Glutamatergic neuron (in vitro differentiated cells): Measurements from ENCODE around the gene SLC18B1. TPM values are rescaled to one million over a fixed set of nuclear protein-coding genes. Genes with fewer than 3 reads are reported as not detected.

ENCODE experiments used
- DNase-seq: peaks from one replicate; pipeline ENCODE4 v3.0.0; 2022
- H3K27ac Mint-ChIP-seq: one replicate; pipeline ENCODE4 v1.8.0; 2020; ENCODE audit warnings: mild to moderate bottlenecking, mixed read lengths, inconsistent platforms; ENCODE audit not compliant: unreplicated experiment
- H3K27me3 Mint-ChIP-seq: one replicate; pipeline ENCODE4 v1.8.0; 2020; ENCODE audit warnings: mild to moderate bottlenecking, moderate library complexity, mixed read lengths, inconsistent platforms; ENCODE audit not compliant: unreplicated experiment
- H3K36me3 Mint-ChIP-seq: one replicate; pipeline ENCODE4 v1.8.0; 2020; ENCODE audit warnings: mild to moderate bottlenecking, mixed read lengths, inconsistent platforms; ENCODE audit not compliant: unreplicated experiment
- H3K4me1 Mint-ChIP-seq: one replicate; pipeline ENCODE4 v1.8.0; 2020; ENCODE audit warnings: mild to moderate bottlenecking, low read depth, mixed read lengths, inconsistent platforms; ENCODE audit not compliant: unreplicated experiment
- H3K4me3 Mint-ChIP-seq: one replicate; pipeline ENCODE4 v1.8.0; 2020; ENCODE audit warnings: mild to moderate bottlenecking, mixed read lengths, inconsistent platforms; ENCODE audit not compliant: unreplicated experiment
- H3K9me3 Mint-ChIP-seq: one replicate; pipeline ENCODE4 v1.8.0; 2020; ENCODE audit warnings: mild to moderate bottlenecking, moderate library complexity, mixed read lengths, inconsistent platforms; ENCODE audit not compliant: unreplicated experiment
- CTCF ChIP-seq: fragments of 200-600 bp; sonication (generic); IDR thresholded peaks from one replicate; pipeline ENCODE4 v1.5.0; 2021; ENCODE audit not compliant: partially characterized antibody, unreplicated experiment
- total RNA-seq: library from RNA; stranded (reverse); fragmentation: NEBNext Ultra II Directional; extraction: Animal tissue kit (Norgen Biotek cat#: 25700); gene quantifications from one replicate; pipeline ENCODE4 v1.2.1, GENCODE V29; 2021; ENCODE audit not compliant: unreplicated experiment

The SLC18B1 gene
- total RNA-seq, 1 donor from 2014 or later: 5.8 TPM

GRCh38 chr6:132719736-132720448 lies 78.5 kb downstream of the SLC18B1 start:
- H3K4me3 Mint-ChIP-seq: no peak overlapping the region
- no peak for TF ChIP-seq CTCF
- H3K36me3 Mint-ChIP-seq: no peaks in the 10 kb centered on the region
- peaks cover 2% of the 10 kb centered on the region for H3K27me3 Mint-ChIP-seq
- H3K4me1 Mint-ChIP-seq: no peaks in the 10 kb centered on the region
- no peak for DNase-seq
- no peak overlapping the region for H3K27ac Mint-ChIP-seq
- no peaks in the 10 kb centered on the region for H3K9me3 Mint-ChIP-seq

Other genes with a start within 250 kb of the SLC18B1 start
- gene TAAR8, start 246.0 kb downstream of the SLC18B1 start, total RNA-seq: not detected
- gene TAAR6, start 228.3 kb downstream of the SLC18B1 start, total RNA-seq: not detected
- gene TAAR5, start 208.9 kb downstream of the SLC18B1 start, total RNA-seq: not detected
- not detected for gene TAAR2, start 174.4 kb downstream of the SLC18B1 start, total RNA-seq
- not detected for gene TAAR1, start 139.5 kb downstream of the SLC18B1 start, total RNA-seq
- not detected for gene VNN1, start 84.6 kb downstream of the SLC18B1 start, total RNA-seq
- not detected for gene VNN2, start 40.7 kb downstream of the SLC18B1 start, total RNA-seq
- 432 TPM for gene RPS12, start 15.9 kb upstream of the SLC18B1 start, total RNA-seq